ENCODE results near the gene PIK3C3. TPM values are rescaled to one million over a fixed set of nuclear protein-coding genes. Genes with fewer than 3 reads are reported as not detected.

PIK3C3 gene
- total RNA-seq, 1 donor from 2014 or later, result 78.4 TPM

GRCh38 chr18:42094875-42095274 lies 139.8 kb downstream of the PIK3C3 start:
- Mint-ChIP-seq H3K4me3 (no peak overlapping the region), H3K9me3 (peaks cover 12% of the 10 kb centered on the region), H3K36me3 (no peaks in the 10 kb centered on the region), H3K27ac (no peak overlapping the region), H3K27me3 (ENCODE audit: low read depth) (peaks cover 2% of the 10 kb centered on the region), H3K4me1 (no peaks in the 10 kb centered on the region)
- TF ChIP-seq CTCF (IDR thresholded peaks at IDR 0.05; ENCODE audit: unreplicated experiment), result no peak
- DNase-seq (ENCODE audit: low spot score in 2 of 2, unreplicated experiment in 2 of 2), result no peak

- TF ChIP-seq CTCF (IDR thresholded peaks at IDR 0.05; ENCODE audit: unreplicated experiment), result no peak
- Mint-ChIP-seq H3K4me1 (no peaks in the 10 kb centered on the region), H3K27ac (no peak overlapping the region), H3K36me3 (no peaks in the 10 kb centered on the region), H3K4me3 (no peak overlapping the region), H3K27me3 (ENCODE audit: low read depth) (peaks cover 2% of the 10 kb centered on the region), H3K9me3 (peaks cover 12% of the 10 kb centered on the region)
- DNase-seq (ENCODE audit: low spot score in 2 of 2, unreplicated experiment in 2 of 2), result no peak
Observed at GRCh38 chr18:42095732-42096377, 140.8 kb downstream of the PIK3C3 start.

GRCh38 chr18:42100248-42100647 lies 145.2 kb downstream of the PIK3C3 start:
- Mint-ChIP-seq H3K4me3 (no peak overlapping the region), H3K27ac (no peak overlapping the region), H3K27me3 (ENCODE audit: low read depth) (peaks cover 2% of the 10 kb centered on the region), H3K36me3 (no peaks in the 10 kb centered on the region), H3K4me1 (no peaks in the 10 kb centered on the region), H3K9me3 (peaks cover 12% of the 10 kb centered on the region)
- TF ChIP-seq CTCF (IDR thresholded peaks at IDR 0.05; ENCODE audit: unreplicated experiment), result no peak
- no peak for DNase-seq (ENCODE audit: low spot score in 2 of 2, unreplicated experiment in 2 of 2)

GRCh38 chr18:42100911-42101310 lies 145.9 kb downstream of the PIK3C3 start:
- Mint-ChIP-seq H3K36me3 (no peaks in the 10 kb centered on the region), H3K4me3 (no peak overlapping the region), H3K27me3 (ENCODE audit: low read depth) (peaks cover 2% of the 10 kb centered on the region), H3K4me1 (no peaks in the 10 kb centered on the region), H3K9me3 (peaks cover 12% of the 10 kb centered on the region), H3K27ac (no peak overlapping the region)
- DNase-seq (ENCODE audit: low spot score in 2 of 2, unreplicated experiment in 2 of 2), result no peak
- no peak for TF ChIP-seq CTCF (IDR thresholded peaks at IDR 0.05; ENCODE audit: unreplicated experiment)

- no peaks in the 10 kb centered on the region for H3K9me3 Mint-ChIP-seq
- no peaks in the 10 kb centered on the region for H3K36me3 Mint-ChIP-seq
- no peak for DNase-seq (ENCODE audit: low spot score in 2 of 2, unreplicated experiment in 2 of 2)
- no peak for TF ChIP-seq CTCF (IDR thresholded peaks at IDR 0.05; ENCODE audit: unreplicated experiment)
- H3K4me3 Mint-ChIP-seq, result no peak overlapping the region
- peaks cover 9% of the 10 kb centered on the region for H3K4me1 Mint-ChIP-seq
- no peak overlapping the region for H3K27ac Mint-ChIP-seq
- no peaks in the 10 kb centered on the region for H3K27me3 Mint-ChIP-seq (ENCODE audit: low read depth)
Observed at GRCh38 chr18:42105394-42105793, 150.4 kb downstream of the PIK3C3 start.

- H3K36me3 Mint-ChIP-seq, result no peaks in the 10 kb centered on the region
- H3K4me1 Mint-ChIP-seq, result peaks cover 9% of the 10 kb centered on the region
- no peak overlapping the region for H3K4me3 Mint-ChIP-seq
- no peaks in the 10 kb centered on the region for H3K9me3 Mint-ChIP-seq
- no peak overlapping the region for H3K27ac Mint-ChIP-seq
- no peaks in the 10 kb centered on the region for H3K27me3 Mint-ChIP-seq (ENCODE audit: low read depth)
- no peak for DNase-seq (ENCODE audit: low spot score in 2 of 2, unreplicated experiment in 2 of 2)
- no peak for TF ChIP-seq CTCF (IDR thresholded peaks at IDR 0.05; ENCODE audit: unreplicated experiment)
Observed at GRCh38 chr18:42106784-42107183, 151.8 kb downstream of the PIK3C3 start.
